AG09319 (cell line): Measurements from ENCODE around the gene LDHD.

ENCODE experiments used
- DNase-seq: peaks from one replicate; pipeline ENCODE4 v3.0.0-alpha.2; 2010; ENCODE audit warnings: low read depth; ENCODE audit errors: extremely low read depth
- CTCF ChIP-seq: IDR thresholded peaks from 2 replicates; pipeline ENCODE4 v1.5.1; 2011; ENCODE audit warnings: low read depth, mild to moderate bottlenecking, inconsistent platforms, low read length, moderate library complexity

Gene LDHD

GRCh38 chr16:75068085-75069031 is 48.2 kb downstream of the LDHD start:
- no peak for TF ChIP-seq CTCF

GRCh38 chr16:75066861-75067447 is 49.6 kb downstream of the LDHD start:
- no peak for TF ChIP-seq CTCF
- DNase-seq, result no peak

More at GRCh38 chr16:75068085-75069031, 48.2 kb downstream of the LDHD start:
- DNase-seq, result no peak

GRCh38 chr16:75065521-75066149 is 50.9 kb downstream of the LDHD start:
- no peak for DNase-seq
- TF ChIP-seq CTCF, result no peak

- TF ChIP-seq CTCF, result no peak
- no peak for DNase-seq
These were observed 51.5 kb downstream of the LDHD start for GRCh38 chr16:75065149-75065505.

- DNase-seq, result no peak
- TF ChIP-seq CTCF, result no peak
These were observed 52.0 kb downstream of the LDHD start for GRCh38 chr16:75064403-75065148.

GRCh38 chr16:75063549-75064088 is 53.0 kb downstream of the LDHD start:
- no peak for DNase-seq
- no peak for TF ChIP-seq CTCF
